Calu3 (cell line): ENCODE data around the gene SANBR. TPM values are rescaled to one million over a fixed set of nuclear protein-coding genes. Genes with fewer than 3 reads are reported as not detected.

Source experiments
- BruUV-seq: library from RNA; stranded (reverse); fragments of 400-500 nt; replicated peaks from 2 replicates; lab custom pipeline; 2021; lab: Mats Ljungman, UMichigan
- CTCF ChIA-PET: fragments of 300-600 bp; sonication (Branson Sonifier 250); formaldehyde crosslinking; loops from one replicate; lab custom pipeline; 2022; ENCODE audit warnings: antibody characterized with exemption; lab: Charles Lee
- DNase-seq: peaks from one replicate; pipeline ENCODE4 v3.0.0; 2022
- H3K27ac Mint-ChIP-seq: one replicate; pipeline ENCODE4 v1.8.0; 2022; ENCODE audit warnings: mixed read lengths; ENCODE audit not compliant: unreplicated experiment
- H3K27me3 Mint-ChIP-seq: one replicate; pipeline ENCODE4 v1.8.0; 2022; ENCODE audit warnings: mixed read lengths; ENCODE audit not compliant: unreplicated experiment
- H3K36me3 Mint-ChIP-seq: one replicate; pipeline ENCODE4 v1.8.0; 2022; ENCODE audit warnings: mild to moderate bottlenecking, moderate library complexity, mixed read lengths; ENCODE audit not compliant: insufficient read depth, unreplicated experiment
- H3K4me1 Mint-ChIP-seq: one replicate; pipeline ENCODE4 v1.8.0; 2022; ENCODE audit warnings: mild to moderate bottlenecking, low read depth, mixed read lengths; ENCODE audit not compliant: unreplicated experiment
- H3K4me3 Mint-ChIP-seq: one replicate; pipeline ENCODE4 v1.8.0; 2022; ENCODE audit warnings: mild to moderate bottlenecking, low read depth, moderate library complexity, mixed read lengths; ENCODE audit not compliant: unreplicated experiment
- H3K9me3 Mint-ChIP-seq: one replicate; pipeline ENCODE4 v1.8.0; 2022; ENCODE audit warnings: low read depth, mixed read lengths; ENCODE audit not compliant: unreplicated experiment
- CTCF ChIP-seq: fragments of 200-600 bp; IDR thresholded peaks from one replicate; pipeline ENCODE4 v1.8.0; 2022; ENCODE audit warnings: antibody characterized with exemption; ENCODE audit not compliant: unreplicated experiment
- intact Hi-C: fragments of 100-400 bp; cut with micrococcal nuclease; formaldehyde crosslinking; loops from one replicate; pipeline ENCODE4 v1.10.0; 2022; ENCODE audit not compliant: unreplicated experiment
- total RNA-seq: library from RNA; stranded (reverse); gene quantifications from 2 replicates; pipeline ENCODE4 v1.2.3, GENCODE V29; 2022

The SANBR gene
- total RNA-seq, 1 experiment from 2014 or later = 16.3 TPM

- intact Hi-C loops = no loop called here
- no TSS peak for BruUV-seq
- H3K27me3 Mint-ChIP-seq = no peaks in the 10 kb centered on the region
- DNase-seq = no peak
- H3K4me3 Mint-ChIP-seq = no peak overlapping the region
- no peak overlapping the region for H3K27ac Mint-ChIP-seq
- H3K36me3 Mint-ChIP-seq = peaks cover 8% of the 10 kb centered on the region
- CTCF ChIA-PET = no interaction called here
- no peaks in the 10 kb centered on the region for H3K9me3 Mint-ChIP-seq
- H3K4me1 Mint-ChIP-seq = no peaks in the 10 kb centered on the region
- TF ChIP-seq CTCF = no peak
These were observed 35.1 kb downstream of the SANBR start for GRCh38 chr2:61100801-61101200.

GRCh38 chr2:61109291-61109690 lies 43.6 kb downstream of the SANBR start:
- no peak overlapping the region for H3K27ac Mint-ChIP-seq
- H3K36me3 Mint-ChIP-seq = peaks cover 4% of the 10 kb centered on the region
- peaks cover 4% of the 10 kb centered on the region for H3K9me3 Mint-ChIP-seq
- intact Hi-C loops = no loop called here
- H3K4me1 Mint-ChIP-seq = no peaks in the 10 kb centered on the region
- BruUV-seq = no TSS peak
- CTCF ChIA-PET = no interaction called here
- no peak overlapping the region for H3K4me3 Mint-ChIP-seq
- DNase-seq = no peak
- TF ChIP-seq CTCF = no peak
- no peaks in the 10 kb centered on the region for H3K27me3 Mint-ChIP-seq

- Mint-ChIP-seq H3K4me1 (no peaks in the 10 kb centered on the region), H3K27me3 (no peaks in the 10 kb centered on the region), H3K36me3 (peaks cover 4% of the 10 kb centered on the region), H3K9me3 (peaks cover 4% of the 10 kb centered on the region), H3K27ac (no peak overlapping the region), H3K4me3 (no peak overlapping the region)
- DNase-seq = no peak
- no TSS peak for BruUV-seq
- CTCF ChIA-PET = no interaction called here
- no peak for TF ChIP-seq CTCF
- intact Hi-C loops = no loop called here
These were observed 46.0 kb downstream of the SANBR start for GRCh38 chr2:61111708-61112107.

GRCh38 chr2:61114147-61114546 lies 48.5 kb downstream of the SANBR start:
- Mint-ChIP-seq H3K4me3 (no peak overlapping the region), H3K27me3 (no peaks in the 10 kb centered on the region), H3K4me1 (no peaks in the 10 kb centered on the region), H3K27ac (no peak overlapping the region), H3K9me3 (peaks cover 4% of the 10 kb centered on the region), H3K36me3 (peaks cover 4% of the 10 kb centered on the region)
- no peak for DNase-seq
- intact Hi-C loops = no loop called here
- BruUV-seq = no TSS peak
- no peak for TF ChIP-seq CTCF
- CTCF ChIA-PET = interaction anchor here (0.6 kb wide), 1 partner anchor 211 kb away, joined by 3 read pairs; no protein-coding TSS in a partner anchor

Other genes starting within 250 kb of the SANBR start
- gene REL, start 184.3 kb upstream of the SANBR start, total RNA-seq = 20.3 and 23.4 TPM in 2 replicates
- gene PEX13, start 48.2 kb upstream of the SANBR start, total RNA-seq = 32.0 and 37.4 TPM in 2 replicates
- 7.2 and 8.0 TPM in 2 replicates for gene PUS10, start 47.6 kb upstream of the SANBR start, total RNA-seq
- 17.1 and 17.4 TPM in 2 replicates for gene C2orf74, start 96.3 kb downstream of the SANBR start, total RNA-seq